NT2/D1 (cell line): ENCODE results near the gene CDK19.

Experiments used
- SUZ12 ChIP-seq: IDR thresholded peaks from 2 replicates; pipeline ENCODE4 v1.6.1; 2011; ENCODE audit not compliant: insufficient read length, insufficient read depth; ENCODE audit errors: extremely low read depth
- YY1 ChIP-seq: IDR thresholded peaks from 2 replicates; pipeline ENCODE4 v1.6.1; 2011; ENCODE audit not compliant: insufficient read length, insufficient read depth
- ZNF274 ChIP-seq: IDR thresholded peaks from 2 replicates; pipeline ENCODE4 v1.6.1; 2011; ENCODE audit warnings: mild to moderate bottlenecking, low read depth, low read length

DNA sequence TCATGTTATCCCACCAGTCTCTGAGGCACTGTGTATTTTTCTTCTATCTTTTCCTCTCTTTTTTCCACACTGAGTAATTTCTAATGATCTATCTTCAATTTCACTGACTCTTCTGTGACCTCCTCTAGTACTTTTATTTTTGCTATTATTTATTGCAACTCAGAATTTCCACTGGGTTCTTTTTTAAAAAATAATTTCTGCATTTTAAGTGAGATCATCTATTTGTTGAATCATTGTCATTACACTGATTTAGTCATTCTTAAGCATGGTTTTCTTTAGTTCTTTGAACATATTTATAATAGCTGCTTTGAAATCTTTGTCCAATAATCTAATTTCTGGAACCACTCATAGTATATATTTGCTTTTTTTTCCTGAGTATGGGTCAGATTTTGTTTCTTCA is 242.1 kb downstream of the CDK19 start:
- TF ChIP-seq SUZ12 (no peak), YY1 (no peak), ZNF274 (no peak)
